Breast epithelium (tissue), 4 donors: ENCODE results near the gene TMEM169. TPM values are rescaled to one million over a fixed set of nuclear protein-coding genes. Genes with fewer than 3 reads are reported as not detected.
A peak's percentile ranks its signal among the peaks of the same experiment; 100 is the strongest.

ENCODE experiments used
- DNase-seq, 2 donors: peaks; one replicate each; pipeline ENCODE4 v3.0.0-alpha.2; 2019; ENCODE audit warnings: low spot score in 2 of 2
- H3K27ac ChIP-seq, 2 donors: fragments of 200-600 bp; sonication (generic) in 1 of 2; one replicate each; pipeline ENCODE4 v1.5.1; 2016 to 2019; ENCODE audit warnings: mild to moderate bottlenecking in 1 of 2
- H3K27me3 ChIP-seq, 2 donors: fragments of 200-600 bp; sonication (generic) in 1 of 2; one replicate each; pipeline versions ENCODE4 v1.5.1 to v1.6.0; 2017 to 2019; ENCODE audit warnings: control low read depth in 1 of 2, mild to moderate bottlenecking in 1 of 2
- H3K36me3 ChIP-seq: fragments of 200-600 bp; one replicate; pipeline ENCODE4 v1.5.1; 2019
- H3K4me1 ChIP-seq, 2 donors: fragments of 200-600 bp; sonication (generic); one replicate each; pipeline ENCODE4 v1.5.1; 2016 to 2019; ENCODE audit warnings: control low read depth in 1 of 2
- H3K4me3 ChIP-seq, 3 donors: fragments of 200-600 bp; sonication (generic); 1 replicate in 2 of 3; 2 replicates in 1 of 3; pipeline ENCODE4 v1.5.1; 2016 to 2019; ENCODE audit warnings: mild to moderate bottlenecking in 3 of 3, moderate library complexity in 2 of 3
- H3K9me3 ChIP-seq, 2 donors: fragments of 200-600 bp; sonication (generic) in 1 of 2; one replicate each; pipeline ENCODE4 v1.5.1; 2016 to 2019; ENCODE audit warnings: control low read depth in 1 of 2
- POLR2A ChIP-seq: fragments of 450-650 bp; IDR thresholded peaks from one replicate; pipeline ENCODE4 v1.6.1; 2016; ENCODE audit warnings: antibody characterized with exemption, mild to moderate bottlenecking, moderate library complexity
- POLR2AphosphoS5 ChIP-seq, 3 donors: sonication (generic); formaldehyde crosslinking; IDR thresholded peaks; one replicate each; pipeline ENCODE4 v1.6.1; 2017; ENCODE audit warnings: antibody characterized with exemption in 3 of 3
- intact Hi-C: fragments of 100-400 bp; cut with DNase I; formaldehyde crosslinking; loops from one replicate; pipeline ENCODE4 v1.15.1; 2023; ENCODE audit warnings: low total_unique reads
- total RNA-seq, 3 donors: library from RNA; depleted of rRNA; stranded (reverse); fragments of >200 nt; gene quantifications; one replicate each; pipeline ENCODE4 v1.1.0, GENCODE V29; 2016
- TF ChIP-seq, protein P1 (sequence below), 3 donors: fragments of 450-650 bp; IDR thresholded peaks; one replicate each; pipeline ENCODE4 v1.5.1; 2016 to 2017; ENCODE audit warnings: antibody characterized with exemption in 3 of 3, mild to moderate bottlenecking in 3 of 3, moderate library complexity in 3 of 3

Gene TMEM169
- total RNA-seq, 3 donors from 2014 or later = 0.29 to 1.3 TPM; not detected in 1

- Histone ChIP-seq H3K4me3 (peak within 1 kb of the TSS; percentile 76 to 92 (median 79)), H3K27me3 (no peaks in the 10 kb centered on the region), H3K27ac (peak within 1 kb of the TSS; percentile 91 to 94), H3K36me3 (no peaks in the 10 kb centered on the region), H3K4me1 (peaks cover 0 to 14% of the 10 kb centered on the region in 2 donors), H3K9me3 (no peaks in the 10 kb centered on the region)
- intact Hi-C loops = loop anchor here (10.0 kb wide), 1 partner anchor 556 kb away; no protein-coding TSS in a partner anchor
- peak; percentile 93 to 97 for DNase-seq
- TF ChIP-seq, protein P1, sequence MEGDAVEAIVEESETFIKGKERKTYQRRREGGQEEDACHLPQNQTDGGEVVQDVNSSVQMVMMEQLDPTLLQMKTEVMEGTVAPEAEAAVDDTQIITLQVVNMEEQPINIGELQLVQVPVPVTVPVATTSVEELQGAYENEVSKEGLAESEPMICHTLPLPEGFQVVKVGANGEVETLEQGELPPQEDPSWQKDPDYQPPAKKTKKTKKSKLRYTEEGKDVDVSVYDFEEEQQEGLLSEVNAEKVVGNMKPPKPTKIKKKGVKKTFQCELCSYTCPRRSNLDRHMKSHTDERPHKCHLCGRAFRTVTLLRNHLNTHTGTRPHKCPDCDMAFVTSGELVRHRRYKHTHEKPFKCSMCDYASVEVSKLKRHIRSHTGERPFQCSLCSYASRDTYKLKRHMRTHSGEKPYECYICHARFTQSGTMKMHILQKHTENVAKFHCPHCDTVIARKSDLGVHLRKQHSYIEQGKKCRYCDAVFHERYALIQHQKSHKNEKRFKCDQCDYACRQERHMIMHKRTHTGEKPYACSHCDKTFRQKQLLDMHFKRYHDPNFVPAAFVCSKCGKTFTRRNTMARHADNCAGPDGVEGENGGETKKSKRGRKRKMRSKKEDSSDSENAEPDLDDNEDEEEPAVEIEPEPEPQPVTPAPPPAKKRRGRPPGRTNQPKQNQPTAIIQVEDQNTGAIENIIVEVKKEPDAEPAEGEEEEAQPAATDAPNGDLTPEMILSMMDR (IDR thresholded peaks at IDR 0.05) = no peak
- TF ChIP-seq POLR2AphosphoS5 (IDR thresholded peaks at IDR 0.05) = peak; percentile 87 to 98 (median 93)
- TF ChIP-seq POLR2A = peak; percentile 47
These were observed 27.5 kb downstream of the TMEM169 start, which contains the start of gene XRCC5 for GRCh38 chr2:216108967-216109921. Gene XRCC5, plus strand, starts transcription at chr2:216109348. Its CDS starts 89 bp downstream, at chr2:216109437.

DNA sequence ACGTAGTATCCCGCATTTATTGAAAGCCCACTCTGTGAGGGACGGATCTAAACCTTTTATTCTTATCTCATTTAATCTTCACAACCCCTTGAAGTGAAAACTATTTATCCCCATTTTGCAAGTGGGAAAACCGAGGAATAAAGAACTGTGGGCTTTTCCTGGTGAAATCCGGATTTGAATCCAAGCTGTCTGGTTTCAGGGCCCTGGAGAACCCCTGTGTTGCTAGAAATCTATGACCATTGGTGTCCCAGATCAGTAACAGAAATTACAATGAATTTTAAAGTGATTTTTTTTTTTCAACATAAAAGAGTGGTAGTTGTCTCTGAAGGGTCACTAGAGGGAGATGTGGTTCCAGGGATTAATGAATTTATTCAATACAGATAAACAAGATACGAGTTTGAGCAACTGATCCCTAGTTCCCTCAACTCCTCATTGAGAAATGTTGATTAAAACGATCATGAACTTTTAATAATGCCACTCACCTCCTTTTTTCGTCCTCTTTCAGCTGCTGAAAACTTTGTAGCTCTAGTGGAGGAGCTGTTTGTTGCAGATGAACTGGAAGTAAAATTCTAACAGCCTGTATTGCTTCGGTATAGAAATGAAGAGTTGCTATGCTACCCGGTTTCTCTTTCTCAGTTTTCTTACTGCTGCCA, 28.4 kb downstream of the TMEM169 start:
- H3K4me1 ChIP-seq = peaks cover 0 to 14% of the 10 kb centered on the region in 2 donors
- TF ChIP-seq, protein P1 (IDR thresholded peaks at IDR 0.05) = peak; percentile 12 to 47 (median 35)
- no peak for TF ChIP-seq POLR2AphosphoS5 (IDR thresholded peaks at IDR 0.05)
- H3K4me3 ChIP-seq = peak overlapping the region; percentile 76 to 92 (median 79)
- no peaks in the 10 kb centered on the region for H3K36me3 ChIP-seq
- H3K27me3 ChIP-seq = no peaks in the 10 kb centered on the region
- peak overlapping the region; percentile 91 to 94 for H3K27ac ChIP-seq
- H3K9me3 ChIP-seq = no peaks in the 10 kb centered on the region
- intact Hi-C loops = loop anchor here (10.0 kb wide), 1 partner anchor 555 kb away; no protein-coding TSS in a partner anchor
- no peak for DNase-seq

- H3K36me3 ChIP-seq = no peaks in the 10 kb centered on the region
- H3K4me1 ChIP-seq = peaks cover 0 to 18% of the 10 kb centered on the region in 2 donors
- no peaks in the 10 kb centered on the region for H3K9me3 ChIP-seq
- no peak for DNase-seq
- peak overlapping the region; percentile 91 to 94 for H3K27ac ChIP-seq
- TF ChIP-seq POLR2A (no peak), POLR2AphosphoS5 (IDR thresholded peaks at IDR 0.05) (no peak)
- TF ChIP-seq, protein P1 (IDR thresholded peaks at IDR 0.05) = no peak
- peak overlapping the region in 2 of 3 donors; percentile 76 to 79 for H3K4me3 ChIP-seq
- intact Hi-C loops = no loop called here
- H3K27me3 ChIP-seq = no peaks in the 10 kb centered on the region
These were observed 28.9 kb downstream of the TMEM169 start for GRCh38 chr2:216110620-216111019.

DNA sequence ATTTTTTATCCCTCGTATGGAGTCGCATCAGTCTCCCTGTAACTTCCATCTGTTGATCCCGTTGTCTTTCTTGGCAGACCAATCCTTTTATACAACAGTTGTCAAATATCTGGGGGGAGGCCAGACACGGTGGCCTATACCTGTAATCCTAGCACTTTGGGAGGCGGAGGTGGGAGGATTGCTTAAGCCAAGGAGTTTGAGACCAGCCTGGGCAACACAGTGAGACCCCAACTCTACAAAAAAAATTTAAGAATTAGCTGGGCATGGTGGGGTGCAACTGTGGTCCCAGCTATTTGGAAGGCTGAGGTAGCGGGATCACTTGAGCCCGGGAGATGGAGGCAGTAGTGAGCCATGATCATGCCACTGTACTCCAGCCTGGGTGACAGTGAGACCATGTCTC, 29.4 kb downstream of the TMEM169 start:
- Histone ChIP-seq H3K9me3 (no peaks in the 10 kb centered on the region), H3K27me3 (no peaks in the 10 kb centered on the region), H3K36me3 (no peaks in the 10 kb centered on the region), H3K4me3 (no peak overlapping the region), H3K4me1 (peaks cover 0 to 23% of the 10 kb centered on the region in 2 donors), H3K27ac (peak overlapping the region in 1 of 2 donors; percentile 91)
- TF ChIP-seq, protein P1 (IDR thresholded peaks at IDR 0.05) = no peak
- intact Hi-C loops = no loop called here
- DNase-seq = no peak
